Lung (tissue), 12 donors: ENCODE measurements around the gene ZSWIM4. TPM values are rescaled to one million over a fixed set of nuclear protein-coding genes. Genes with fewer than 3 reads are reported as not detected.

Experiments used
- ATAC-seq: fragments of 200-7000 bp; cut with Tn5 transposase; one replicate; pipeline ENCODE4 v1.9.1; 2020; ENCODE audit warnings: moderate number of reproducible peaks; ENCODE audit not compliant: insufficient read depth, low FRiP score
- DNase-seq, 3 donors: peaks; one replicate each; pipeline ENCODE4 v3.0.0-alpha.2; 2013 to 2017
- H3K27ac ChIP-seq, 2 donors: one replicate each; pipeline ENCODE4 v1.5.1; 2013; ENCODE audit warnings: mild to moderate bottlenecking in 2 of 2, moderate library complexity in 2 of 2, control low read depth in 1 of 2, inconsistent platforms in 1 of 2, low read depth in 1 of 2, low read length in 1 of 2
- H3K27me3 ChIP-seq, 3 donors: one replicate each; pipeline ENCODE4 v1.5.1; 2013; ENCODE audit warnings: low read length in 2 of 3; ENCODE audit not compliant: control insufficient read depth in 3 of 3, insufficient read depth in 3 of 3
- H3K36me3 ChIP-seq, 4 donors: one replicate each; pipeline ENCODE4 v1.5.1; 2013; ENCODE audit warnings: low read length in 4 of 4, mild to moderate bottlenecking in 1 of 4, moderate library complexity in 1 of 4; ENCODE audit not compliant: control insufficient read depth in 4 of 4, insufficient read depth in 4 of 4
- H3K4me1 ChIP-seq, 5 donors: one replicate each; pipeline ENCODE4 v1.5.1; 2013; ENCODE audit warnings: low read length in 5 of 5, mild to moderate bottlenecking in 2 of 5, moderate library complexity in 1 of 5; ENCODE audit not compliant: control insufficient read depth in 5 of 5, insufficient read depth in 5 of 5
- H3K4me3 ChIP-seq: one replicate; pipeline ENCODE4 v1.5.1; 2013; ENCODE audit warnings: mild to moderate bottlenecking, control low read depth, moderate library complexity
- H3K9ac ChIP-seq, 2 donors: one replicate each; pipeline ENCODE4 v1.5.1; 2013; ENCODE audit warnings: low read length in 2 of 2, control low read depth in 1 of 2; ENCODE audit not compliant: insufficient read depth in 1 of 2
- H3K9me3 ChIP-seq, 4 donors: one replicate each; pipeline ENCODE4 v1.5.1; 2013; ENCODE audit warnings: low read length in 3 of 4, mild to moderate bottlenecking in 1 of 4, moderate library complexity in 1 of 4; ENCODE audit not compliant: control insufficient read depth in 4 of 4, insufficient read depth in 3 of 4
- CTCF ChIP-seq: IDR thresholded peaks from 2 replicates; pipeline ENCODE4 v1.5.1; 2012; ENCODE audit warnings: mild to moderate bottlenecking; ENCODE audit errors: control extremely low read depth, extremely low read depth
- WGBS, 2 donors: extraction: QIAGEN DNeasy Blood & Tissue Kit; methylation state at CpG; one replicate each; pipeline ENCODE4 v1.1.7; 2013; 5-methylcytosine and 5-hydroxymethylcytosine counted together
- polyA plus RNA-seq, 2 donors: library from polyadenylated mRNA; stranded (reverse); fragments of 200-250 nt; gene quantifications; one replicate each; pipeline ENCODE4 v1.2.1, GENCODE V29; 2013
- total RNA-seq, 2 donors: library from RNA; depleted of rRNA in 1 of 2; stranded (reverse); fragments of >200 nt in 1 of 2; gene quantifications; one replicate each; pipeline ENCODE4 v1.2.1, GENCODE V29; 2014 to 2021
- donor health status: control.
- donor health status: control.
- donor health status: Bipolar disorder and iron deficiency.
- donor health status: healthy.
- donor health status: DM: yes; HTN: yes; CAD: no.

The ZSWIM4 gene
- total and polyA plus RNA-seq, 4 donors, result 3.7 to 10.5 (median 8.8) TPM

GRCh38 chr19:13842291-13843103 is 47.3 kb downstream of the ZSWIM4 start:
- WGBS, 2 donors, result 1% methylated on average over 42 to 94 of the region's 95 CpGs
- no peak for TF ChIP-seq CTCF
- peak overlapping the region; percentile 88 for H3K4me3 ChIP-seq
- H3K27ac ChIP-seq, result peak overlapping the region; percentile 98 to 99
- H3K27me3 ChIP-seq, result no peaks in the 10 kb centered on the region
- H3K4me1 ChIP-seq, result peaks cover 0 to 58% (median 14%) of the 10 kb centered on the region in 5 donors
- peak overlapping the region; percentile 89 to 90 for H3K9ac ChIP-seq
- H3K36me3 ChIP-seq, result peaks cover 0 to 2% (median 0%) of the 10 kb centered on the region in 4 donors
- H3K9me3 ChIP-seq, result no peaks in the 10 kb centered on the region
- DNase-seq (peak; percentile 91 to 92 (median 91)), ATAC-seq (peak; percentile 7)

DNA sequence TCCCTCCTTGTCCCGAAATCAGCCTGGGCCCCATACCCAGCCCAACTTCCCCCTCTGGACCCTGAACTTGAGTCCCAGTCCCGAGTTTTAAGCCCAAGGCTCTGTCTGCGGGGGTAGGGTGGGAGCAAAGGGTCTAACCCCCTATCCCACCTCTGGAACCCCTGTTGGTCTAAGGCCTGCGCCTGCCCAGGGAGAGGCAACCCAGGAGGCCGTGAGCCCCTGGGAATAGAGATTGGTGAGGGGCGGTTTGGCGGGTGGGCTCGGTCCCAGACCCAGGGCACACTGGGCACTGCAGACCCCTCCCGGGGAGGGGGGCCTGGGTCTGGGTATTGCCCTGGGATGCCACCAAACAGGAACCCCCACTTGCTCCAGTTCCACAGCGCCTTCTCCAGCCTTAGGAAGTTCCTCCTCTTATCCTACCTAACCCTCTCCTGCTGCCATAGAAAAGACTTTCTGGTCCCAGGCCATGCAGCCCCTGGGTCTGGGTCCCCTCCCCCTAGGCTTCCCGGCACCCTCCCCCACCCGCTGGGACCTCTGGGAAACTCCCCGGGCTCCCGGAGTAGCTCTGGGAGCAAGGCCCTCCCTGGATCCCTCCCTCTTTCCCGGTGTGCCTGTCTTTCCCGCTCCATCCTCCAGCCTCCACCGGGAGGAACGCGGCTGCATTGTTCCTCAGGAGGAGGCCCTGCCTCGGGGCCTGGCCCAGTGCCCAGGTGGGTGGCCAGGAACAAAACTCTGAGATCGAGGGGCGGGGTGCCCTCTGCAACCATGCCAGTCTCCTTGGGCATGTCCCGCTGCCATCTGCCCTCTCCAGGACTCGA is 48.1 kb downstream of the ZSWIM4 start:
- ATAC-seq (no peak), DNase-seq (peak; percentile 72 to 79 (median 75))
- no peaks in the 10 kb centered on the region for H3K9me3 ChIP-seq
- H3K36me3 ChIP-seq, result peaks cover 0 to 2% (median 0%) of the 10 kb centered on the region in 4 donors
- peaks cover 0 to 65% (median 17%) of the 10 kb centered on the region in 5 donors for H3K4me1 ChIP-seq
- no peaks in the 10 kb centered on the region for H3K27me3 ChIP-seq
- H3K4me3 ChIP-seq, result peak overlapping the region; percentile 35
- no peak for TF ChIP-seq CTCF
- WGBS, 2 donors, result 15 to 16% methylated on average over 24 of the region's 24 CpGs
- H3K27ac ChIP-seq, result peak overlapping the region; percentile 93 to 94
- peak overlapping the region; percentile 89 to 90 for H3K9ac ChIP-seq

- no peak for TF ChIP-seq CTCF
- Histone ChIP-seq H3K27ac (peak overlapping the region; percentile 93 to 94), H3K9me3 (no peaks in the 10 kb centered on the region), H3K4me3 (no peak overlapping the region), H3K9ac (no peak overlapping the region), H3K27me3 (no peaks in the 10 kb centered on the region), H3K36me3 (peaks cover 0 to 2% (median 0%) of the 10 kb centered on the region in 4 donors), H3K4me1 (peaks cover 0 to 59% (median 20%) of the 10 kb centered on the region in 5 donors)
- no peak for ATAC-seq
- DNase-seq, result peak in 1 of 3 donors; percentile 25
- WGBS, 2 donors, result 73 to 74% methylated on average over 7 of the region's 7 CpGs
Observed at GRCh38 chr19:13844130-13844631, 48.9 kb downstream of the ZSWIM4 start.
